H1 (cell line): ENCODE data around the gene B9D1. TPM values are rescaled to one million over a fixed set of nuclear protein-coding genes. Genes with fewer than 3 reads are reported as not detected.
A peak's percentile ranks its signal among the peaks of the same experiment; 100 is the strongest.

Experiments
- CTCF ChIA-PET: fragments of 300-600 bp; sonication (Branson Sonifier 250); formaldehyde crosslinking; loops from one replicate; lab custom pipeline; 2021; ENCODE audit not compliant: partially characterized antibody; lab: Charles Lee
- POLR2A ChIA-PET: fragments of 300-600 bp; sonication (Branson Sonifier 250); formaldehyde crosslinking; loops from one replicate; lab custom pipeline; 2021; ENCODE audit warnings: inconsistent platforms; ENCODE audit not compliant: partially characterized antibody; lab: Charles Lee
- DNase-seq, 2 experiments: peaks; one replicate each; pipeline versions ENCODE4 v3.0.0 to v3.0.0-alpha.2; 2010 to 2022; ENCODE audit warnings: low spot score in 2 of 2, low read depth in 1 of 2, mixed read lengths in 1 of 2
- FAIRE-seq: peaks from 2 replicates; lab custom pipeline; 2011; peaks lifted over from hg19 to GRCh38; lab: Jason Lieb, UNC
- H2AFZ ChIP-seq: 2 replicates; pipeline ENCODE4 v1.8.1; 2012; ENCODE audit warnings: low read length, inconsistent platforms
- H2AK5ac ChIP-seq: 2 replicates; pipeline ENCODE4 v1.6.1; 2013; ENCODE audit warnings: low read depth, low read length
- H2BK120ac ChIP-seq: replicated peaks from 2 replicates; pipeline ENCODE3; 2013; ENCODE audit warnings: low read depth, low read length, inconsistent platforms
- H2BK12ac ChIP-seq: 2 replicates; pipeline ENCODE4 v1.6.1; 2013; ENCODE audit warnings: low read depth, low read length
- H2BK15ac ChIP-seq: 2 replicates; pipeline ENCODE4 v1.6.1; 2013; ENCODE audit warnings: low read length
- H2BK20ac ChIP-seq: 2 replicates; pipeline ENCODE4 v1.6.1; 2013; ENCODE audit warnings: low read length
- H2BK5ac ChIP-seq: 2 replicates; pipeline ENCODE4 v1.6.1; 2013; ENCODE audit warnings: low read depth, low read length
- H3K14ac ChIP-seq: 2 replicates; pipeline ENCODE4 v1.6.1; 2013; ENCODE audit warnings: inconsistent platforms; ENCODE audit not compliant: insufficient read length
- H3K18ac ChIP-seq: 2 replicates; pipeline ENCODE4 v1.6.1; 2013; ENCODE audit warnings: low read length; ENCODE audit errors: extremely low read depth
- H3K23ac ChIP-seq: 2 replicates; pipeline ENCODE4 v1.6.1; 2013; ENCODE audit warnings: inconsistent platforms; ENCODE audit not compliant: insufficient read length
- H3K23me2 ChIP-seq: 2 replicates; pipeline ENCODE4 v1.6.1; 2013; ENCODE audit warnings: low read depth, low read length
- H3K27ac ChIP-seq: 2 replicates; pipeline ENCODE4 v1.6.1; 2011; ENCODE audit warnings: low read depth, low read length, inconsistent platforms
- H3K27me3 ChIP-seq, 4 experiments: replicated peaks in 1 of 4; 1 replicate in 1 of 4; 2 replicates in 3 of 4; pipeline versions ENCODE4 v1.6.1 to v1.8.1; 2011 to 2013; ENCODE audit warnings: low read length in 3 of 4, mild to moderate bottlenecking in 3 of 4, inconsistent platforms in 2 of 4, mixed read lengths in 2 of 4, moderate library complexity in 1 of 4; ENCODE audit not compliant: control insufficient read depth in 3 of 4, insufficient read depth in 3 of 4; ENCODE audit errors: extremely low read depth in 1 of 4
- H3K36me3 ChIP-seq, 4 experiments: 2 replicates each; pipeline versions ENCODE4 v1.6.1 to v1.8.1; 2011 to 2013; ENCODE audit warnings: mild to moderate bottlenecking in 4 of 4, low read length in 3 of 4, moderate library complexity in 2 of 4, control low read depth in 1 of 4, inconsistent platforms in 1 of 4; ENCODE audit not compliant: insufficient read depth in 4 of 4, control insufficient read depth in 2 of 4
- H3K4ac ChIP-seq: replicated peaks from 2 replicates; pipeline ENCODE3; 2013; ENCODE audit warnings: low read length, low read depth, mixed read lengths, inconsistent platforms; ENCODE audit not compliant: insufficient read length
- H3K4me1 ChIP-seq, 4 experiments: replicated peaks in 1 of 4; 1 replicate in 1 of 4; 2 replicates in 3 of 4; pipeline versions ENCODE4 v1.6.1 to v1.8.1; 2011 to 2013; ENCODE audit warnings: low read length in 3 of 4, inconsistent platforms in 2 of 4, mixed read lengths in 1 of 4; ENCODE audit not compliant: insufficient read depth in 4 of 4, control insufficient read depth in 3 of 4
- H3K4me2 ChIP-seq, 2 experiments: 2 replicates each; pipeline versions ENCODE4 v1.6.1 to v1.8.1; 2011 to 2013; ENCODE audit warnings: low read depth in 2 of 2, low read length in 2 of 2, control low read depth in 1 of 2, inconsistent platforms in 1 of 2, mild to moderate bottlenecking in 1 of 2; ENCODE audit not compliant: insufficient read depth in 1 of 2
- H3K4me3 ChIP-seq, 4 experiments: fragments of 200-600, 300-600 bp in 1 of 4; sonication (generic), shearing (Covaris generic), sonication (Bioruptor Twin) in 1 of 4; 2 replicates each; pipeline versions ENCODE4 v1.5.1 to v1.8.1; 2011 to 2016; ENCODE audit warnings: low read length in 4 of 4, low read depth in 3 of 4, control low read depth in 2 of 4, inconsistent platforms in 2 of 4, mild to moderate bottlenecking in 2 of 4, mixed read lengths in 1 of 4, moderate library complexity in 1 of 4; ENCODE audit not compliant: insufficient read depth in 2 of 4; ENCODE audit errors: extremely low read depth in 1 of 4
- H3K56ac ChIP-seq: replicated peaks from 2 replicates; pipeline ENCODE3; 2013; ENCODE audit warnings: low read depth, mild to moderate bottlenecking, mixed read lengths, low read length, inconsistent platforms; ENCODE audit not compliant: insufficient read length
- H3K79me1 ChIP-seq: 2 replicates; pipeline ENCODE4 v1.6.1; 2013; ENCODE audit warnings: low read depth, low read length, control low read depth
- H3K79me2 ChIP-seq, 2 experiments: 2 replicates each; pipeline versions ENCODE4 v1.6.1 to v1.8.1; 2012 to 2013; ENCODE audit warnings: low read length in 2 of 2, mild to moderate bottlenecking in 2 of 2, inconsistent platforms in 1 of 2; ENCODE audit not compliant: insufficient read depth in 2 of 2, control insufficient read depth in 1 of 2
- H3K9ac ChIP-seq, 4 experiments: replicated peaks in 1 of 4; 1 replicate in 1 of 4; 2 replicates in 3 of 4; pipeline versions ENCODE4 v1.6.1 to v1.8.1; 2011 to 2013; ENCODE audit warnings: low read depth in 3 of 4, low read length in 3 of 4, control low read depth in 2 of 4, mild to moderate bottlenecking in 2 of 4, moderate library complexity in 2 of 4, inconsistent platforms in 1 of 4; ENCODE audit errors: extremely low read depth in 1 of 4
- H3K9me3 ChIP-seq, 2 experiments: 2 replicates each; pipeline versions ENCODE4 v1.6.1 to v1.8.1; 2012 to 2013; ENCODE audit warnings: mild to moderate bottlenecking in 2 of 2, moderate library complexity in 2 of 2, control low read depth in 1 of 2, inconsistent platforms in 1 of 2, low read depth in 1 of 2, low read length in 1 of 2, mixed read lengths in 1 of 2; ENCODE audit not compliant: insufficient read depth in 2 of 2
- H4K20me1 ChIP-seq, 2 experiments: replicated peaks in 1 of 2; 2 replicates each; pipeline versions ENCODE3 to v1.8.1; 2011 to 2013; ENCODE audit warnings: inconsistent platforms in 2 of 2, low read length in 2 of 2, mild to moderate bottlenecking in 1 of 2; ENCODE audit not compliant: insufficient read depth in 2 of 2, control insufficient read depth in 1 of 2
- H4K5ac ChIP-seq: 2 replicates; pipeline ENCODE4 v1.6.1; 2013; ENCODE audit warnings: low read length, low read depth, mixed read lengths, inconsistent platforms; ENCODE audit not compliant: insufficient read length
- H4K8ac ChIP-seq: 2 replicates; pipeline ENCODE4 v1.8.0; 2013; ENCODE audit warnings: mild to moderate bottlenecking, moderate library complexity, low read length, inconsistent platforms; ENCODE audit not compliant: insufficient read depth; ENCODE audit errors: extremely low read depth
- H4K91ac ChIP-seq: replicated peaks from 2 replicates; pipeline ENCODE3; 2013; ENCODE audit warnings: low read length, mixed read lengths, inconsistent platforms; ENCODE audit not compliant: insufficient read length
- CBX8 ChIP-seq: fragments of 300-800, 300-1000 bp; sonication (generic); IDR thresholded peaks from 2 replicates; pipeline ENCODE4 v1.7.1; 2016; ENCODE audit warnings: low read depth, low read length, borderline replicate concordance
- GABPA ChIP-seq: IDR thresholded peaks from 2 replicates; pipeline ENCODE4 v1.6.1; 2011; ENCODE audit warnings: mild to moderate bottlenecking, low read length, moderate library complexity, borderline replicate concordance; ENCODE audit not compliant: insufficient read depth
- GTF2F1 ChIP-seq: IDR thresholded peaks from 2 replicates; pipeline ENCODE4 v1.6.1; 2012; ENCODE audit warnings: low read depth, low read length, improper control_type of control experiment, borderline replicate concordance
- MAX ChIP-seq: IDR thresholded peaks from 2 replicates; pipeline ENCODE4 v1.6.1; 2012; ENCODE audit warnings: inconsistent platforms
- RFX5 ChIP-seq: IDR thresholded peaks from 2 replicates; pipeline ENCODE4 v1.6.1; 2011; ENCODE audit warnings: low read depth, low read length, improper control_type of control experiment, borderline replicate concordance
- SAP30 ChIP-seq: fragments of 300-600 bp; sonication (generic); IDR thresholded peaks from 2 replicates; pipeline ENCODE4 v1.7.1; 2012; ENCODE audit warnings: low read length, moderate library complexity, mild to moderate bottlenecking, inconsistent platforms; ENCODE audit not compliant: insufficient read depth, insufficient replicate concordance
- TBP ChIP-seq: IDR thresholded peaks from 2 replicates; pipeline ENCODE4 v1.6.1; 2011; ENCODE audit warnings: low read depth, low read length, improper control_type of control experiment
- WGBS, 2 experiments: shearing (Covaris generic) in 1 of 2; methylation state at CpG; one replicate each; pipeline versions ENCODE4 v1.1.6 to v1.1.7; 2013 to 2015; ENCODE audit warnings: low lambda C conversion rate in 2 of 2, mixed read lengths in 2 of 2, inconsistent platforms in 1 of 2, low coverage in 1 of 2, missing lambda C conversion rate in 1 of 2; ENCODE audit not compliant: insufficient replicate concordance in 2 of 2, insufficient coverage in 1 of 2, insufficient read length in 1 of 2; ENCODE audit errors: extremely low coverage in 1 of 2, missing lambda C conversion rate in 1 of 2; 5-methylcytosine and 5-hydroxymethylcytosine counted together
- polyA plus RNA-seq, 7 experiments: library from polyadenylated mRNA; depleted of rRNA in 3 of 7; stranded (reverse) in 5 of 7; unstranded in 2 of 7; fragments of >200 nt in 5 of 7; fragments of 200-250 nt in 2 of 7; gene quantifications; 1 replicate in 5 of 7; 2 replicates in 1 of 7; 4 replicates in 1 of 7; pipeline versions ENCODE4 v1.2.1 to v1.2.3, GENCODE V29; 2011 to 2013; ENCODE audit warnings: missing spikeins in 2 of 7, mixed read lengths in 2 of 7
- total RNA-seq: library from RNA; stranded (reverse); fragmentation: NEBNext Ultra II Directional; extraction: Animal tissue kit (Norgen Biotek cat#: 25700); gene quantifications from 2 replicates; pipeline ENCODE4 v1.2.1, GENCODE V29; 2021

Gene B9D1
- total and polyA plus RNA-seq, 2 of the 8 experiments (the other 6 are each of a cell fraction or from before 2014, with no cell fraction given) = 24.6 to 65.7 TPM

DNA sequence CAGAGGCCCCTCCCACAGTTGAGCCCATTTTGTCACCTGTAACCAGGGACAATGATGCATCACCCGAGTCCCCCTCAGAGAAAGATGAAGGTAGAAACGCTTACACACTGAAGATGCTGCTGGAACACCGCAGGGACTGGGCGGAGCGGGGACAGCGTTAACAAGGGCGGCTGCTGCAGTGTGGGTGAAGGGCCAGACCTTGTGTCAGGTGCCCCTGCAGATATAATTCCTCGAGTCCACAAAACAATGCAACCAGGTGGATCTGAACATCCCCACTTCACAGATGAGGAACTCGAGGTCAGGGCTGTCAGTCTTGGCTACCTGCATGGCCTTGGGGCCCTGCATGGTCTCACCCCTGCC lies 9.5 kb upstream of the B9D1 start:
- ChIA-PET CTCF (interaction anchor here (0.7 to 2.0 kb wide), 3 partner anchors 9 to 84 kb away, joined by 3 to 5 read pairs (median 5); no protein-coding TSS in a partner anchor), POLR2A (interaction anchor here (1.4 kb wide), 1 partner anchor 9 kb away, joined by 3 read pairs; the partner anchor contains the start of gene B9D1)
- Histone ChIP-seq H3K9me3 (no peaks in the 10 kb centered on the region), H3K4me2 (no peak overlapping the region), H3K4me3 (no peak overlapping the region), H3K27me3 (no peaks in the 10 kb centered on the region), H3K9ac (no peak overlapping the region), H2AK5ac (no peak overlapping the region), H4K20me1 (no peaks in the 10 kb centered on the region), H2BK5ac (no peak overlapping the region), H2BK20ac (no peak overlapping the region), H2AFZ (no peak overlapping the region), H2BK12ac (no peak overlapping the region), H2BK15ac (0 out of 2 replicates have a peak overlapping the region, but pooled peaks have one; percentile 49), H4K91ac (no peak overlapping the region), H3K56ac (no peak overlapping the region), H3K4me1 (peaks cover 0 to 3% (median 2%) of the 10 kb centered on the region in 4 experiments; a peak in 5 of 7 replicates), H3K36me3 (no peaks in the 10 kb centered on the region), H3K18ac (no peak overlapping the region), H3K14ac (no peak overlapping the region), H3K4ac (no peak overlapping the region), H3K79me2 (peaks cover 0 to 4% of the 10 kb centered on the region in 2 experiments; a peak in 1 of 4 replicates), H3K79me1 (no peaks in the 10 kb centered on the region; the same call in 1 of the 2 replicates), H3K23ac (no peak overlapping the region), H4K5ac (no peak overlapping the region), H3K23me2 (no peaks in the 10 kb centered on the region), H4K8ac (no peak overlapping the region), H2BK120ac (no peak overlapping the region), H3K27ac (no peak overlapping the region)
- 91% methylated on average over 9 of the region's 9 CpGs; no CpG with 5 or more reads in 1 of the 2 experiments for WGBS, 2 experiments
- DNase-seq (no peak), FAIRE-seq (no peak)
- TF ChIP-seq GTF2F1 = no peak
- TF ChIP-seq RFX5 = no peak
- no peak for TF ChIP-seq MAX
- TF ChIP-seq CBX8 = no peak
- no peak for TF ChIP-seq SAP30
- no peak for TF ChIP-seq GABPA
- no peak for TF ChIP-seq TBP
